Stimulated activated CD8-positive, alpha-beta memory T cell treated with anti-CD3 and anti-CD28 coated beads, Interleukin-2, amount 100 ng/mL, for 48 hours (primary cell): ENCODE results near the gene GPR158.

Experiments
- DNase-seq, 2 donors: peaks; one replicate each; pipeline ENCODE4 v3.0.0-alpha.2; 2020; ENCODE audit warnings: low read depth in 2 of 2

GPR158 gene

DNA sequence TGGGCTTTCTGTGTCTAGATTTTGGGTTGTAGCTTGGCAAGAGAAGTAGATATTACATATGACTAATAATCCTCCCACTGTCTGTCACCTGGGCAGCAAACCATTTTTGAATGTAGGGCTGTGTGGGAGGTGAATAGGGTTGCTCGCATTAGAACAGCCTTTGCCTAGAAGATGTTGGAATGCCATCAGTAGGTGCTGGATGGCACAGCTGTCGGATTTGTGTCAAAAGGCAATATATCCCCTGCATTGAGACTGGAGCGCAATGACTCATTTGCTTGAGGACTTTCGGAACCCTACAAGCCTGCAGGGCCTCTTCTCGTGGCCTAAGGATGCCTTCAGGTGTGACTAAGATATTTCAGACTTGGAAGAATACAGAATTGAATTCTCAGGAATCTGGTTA is 323.8 kb downstream of the GPR158 start:
- DNase-seq: no peak

GRCh38 chr10:25501912-25502311 is 327.1 kb downstream of the GPR158 start:
- no peak for DNase-seq

DNA sequence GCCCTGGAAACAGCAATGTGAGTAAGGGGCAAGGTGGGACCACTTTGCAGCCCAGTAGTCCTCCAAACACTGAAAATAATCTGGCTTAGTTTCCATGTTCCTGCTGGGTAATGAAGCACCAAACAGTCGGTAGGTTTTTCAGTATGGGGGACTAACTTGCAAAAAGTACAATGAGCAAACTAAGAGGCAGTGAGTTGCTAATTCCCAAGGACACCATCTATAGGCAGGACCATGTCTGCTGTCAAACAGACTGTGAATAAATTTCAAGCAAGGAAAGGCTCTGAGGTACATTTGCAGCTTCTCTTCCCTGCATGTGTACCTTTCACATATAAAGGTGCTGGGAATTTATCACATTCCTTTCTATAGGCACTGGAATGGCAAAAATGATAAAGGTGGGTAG is 327.7 kb downstream of the GPR158 start:
- DNase-seq: no peak

DNA sequence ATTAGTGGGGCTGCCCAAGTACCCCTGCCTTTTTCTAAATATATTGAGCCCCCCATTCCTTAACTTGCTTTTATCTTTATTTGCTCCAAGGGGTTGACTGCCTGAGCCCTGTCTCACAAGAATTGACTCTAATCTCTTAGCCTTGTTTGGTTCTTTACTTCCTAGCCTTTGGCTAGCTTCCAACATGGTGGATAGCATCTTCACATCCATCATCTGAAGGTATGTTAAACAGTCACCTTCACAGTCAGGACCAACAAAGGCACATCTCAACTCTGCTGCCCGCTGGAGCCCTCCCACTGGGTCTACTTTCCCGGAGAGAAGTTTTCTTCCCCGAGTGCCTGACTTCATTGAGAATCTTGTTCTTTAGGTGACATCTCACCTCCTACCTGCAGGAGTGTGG is 329.5 kb downstream of the GPR158 start:
- DNase-seq: no peak

GRCh38 chr10:25504838-25505237 is 330.0 kb downstream of the GPR158 start:
- DNase-seq: no peak

GRCh38 chr10:25505466-25505865 is 330.7 kb downstream of the GPR158 start:
- DNase-seq: no peak

GRCh38 chr10:25506821-25507335 is 332.1 kb downstream of the GPR158 start:
- no peak for DNase-seq

DNA sequence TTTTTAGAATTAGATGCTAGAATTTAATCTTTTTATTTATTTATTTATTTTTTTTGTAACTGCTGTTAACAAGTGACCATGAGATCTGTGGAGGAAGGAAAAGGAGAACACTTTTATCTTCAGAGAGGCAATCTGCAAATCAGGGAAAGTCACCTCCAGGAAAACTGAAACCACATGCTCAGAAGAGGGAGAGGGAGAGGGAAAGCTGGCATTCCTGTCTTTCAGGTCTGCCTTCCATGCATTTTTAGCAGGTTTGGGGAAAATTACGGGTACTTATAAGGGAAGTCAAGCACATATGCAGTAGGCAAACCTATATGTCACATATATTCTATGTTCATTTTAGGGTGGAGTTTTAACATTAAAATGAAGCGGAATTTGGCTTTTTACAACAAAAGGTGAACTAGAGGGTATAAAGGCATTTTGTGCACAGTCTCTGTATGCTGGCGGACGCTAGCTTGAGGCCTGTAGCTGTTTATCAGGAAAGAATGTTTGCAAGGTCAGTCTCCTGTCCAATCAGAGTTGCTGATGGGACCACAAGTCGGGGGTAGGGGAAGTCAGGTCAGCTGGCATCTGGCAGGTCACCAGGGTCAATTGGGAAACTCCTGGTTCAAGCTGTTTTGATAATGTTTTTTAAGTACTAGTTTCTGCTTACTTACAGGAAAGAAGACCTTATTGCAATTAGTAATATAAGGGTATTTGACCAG is 333.5 kb downstream of the GPR158 start:
- no peak for DNase-seq

DNA sequence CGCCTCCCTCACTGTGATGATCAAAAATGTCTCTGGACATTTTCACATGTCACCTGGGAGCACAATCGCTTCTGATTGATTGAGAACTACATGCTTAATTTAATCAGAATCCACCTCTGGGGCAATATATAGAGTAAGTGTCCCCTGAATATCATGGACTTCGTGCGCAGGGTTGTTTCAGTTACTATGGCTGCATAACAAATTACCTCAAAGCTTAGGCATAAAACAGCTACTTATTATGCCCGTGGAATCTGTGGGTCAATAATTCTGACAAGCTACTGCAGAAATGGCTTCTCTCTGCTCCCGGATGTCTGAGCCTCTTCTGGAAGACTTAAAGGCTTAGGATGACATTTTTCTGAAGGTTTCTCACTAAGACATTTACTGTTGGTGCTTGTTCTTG is 334.4 kb downstream of the GPR158 start:
- DNase-seq: no peak

DNA sequence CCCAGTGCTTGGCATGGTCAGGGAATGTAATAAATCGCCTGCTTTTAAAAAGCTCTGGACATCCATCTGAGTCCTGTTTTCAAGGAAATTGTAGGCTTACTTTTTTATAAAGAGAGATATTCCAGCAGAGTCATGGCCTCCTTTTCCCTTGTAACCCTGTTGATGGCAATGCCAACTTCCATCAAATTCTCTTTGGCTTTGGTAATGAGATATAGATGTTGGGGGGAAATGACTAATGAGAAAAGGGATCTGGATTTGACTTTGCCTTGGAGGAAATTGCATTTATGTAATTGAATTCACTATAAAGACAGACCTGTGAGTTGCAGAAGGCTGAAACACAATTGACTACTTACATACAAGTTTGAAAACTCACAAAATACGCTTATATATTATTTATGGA is 347.5 kb downstream of the GPR158 start:
- DNase-seq: no peak

GRCh38 chr10:25522946-25523608 is 348.3 kb downstream of the GPR158 start:
- DNase-seq: no peak

GRCh38 chr10:25530306-25530705 is 355.5 kb downstream of the GPR158 start:
- no peak for DNase-seq

- DNase-seq: no peak
Measured at GRCh38 chr10:25531457-25532061, 356.8 kb downstream of the GPR158 start.

GRCh38 chr10:25532213-25532612 is 357.4 kb downstream of the GPR158 start:
- DNase-seq: no peak

- DNase-seq: no peak
Measured at GRCh38 chr10:25536027-25536426, 361.2 kb downstream of the GPR158 start.

GRCh38 chr10:25547382-25547781 is 372.6 kb downstream of the GPR158 start:
- DNase-seq: no peak

- no peak for DNase-seq
Measured at GRCh38 chr10:25552283-25552919, 377.6 kb downstream of the GPR158 start.

- no peak for DNase-seq
Measured at GRCh38 chr10:25555865-25556264, 381.1 kb downstream of the GPR158 start.

GRCh38 chr10:25556457-25556856 is 381.7 kb downstream of the GPR158 start:
- DNase-seq: no peak

- DNase-seq: no peak
Measured at GRCh38 chr10:25557136-25557535, 382.3 kb downstream of the GPR158 start.

DNA sequence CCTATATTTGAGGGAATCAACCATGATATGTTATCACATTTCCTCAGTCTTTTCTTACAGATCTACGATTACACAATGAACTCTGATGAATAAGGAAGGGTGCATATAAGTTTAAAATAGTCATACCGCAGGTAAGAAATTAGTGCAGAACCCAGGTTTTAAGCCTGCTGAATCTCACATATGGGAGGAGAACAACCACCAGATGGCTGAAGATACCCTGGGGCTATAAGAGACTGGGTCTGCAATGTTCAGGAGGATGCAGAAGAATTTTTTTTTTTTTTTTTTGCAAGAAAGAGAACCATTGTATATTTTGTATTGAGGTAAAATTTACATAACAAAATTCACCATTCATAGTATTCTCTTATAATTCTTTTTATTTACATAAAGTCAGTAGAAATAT is 387.0 kb downstream of the GPR158 start:
- no peak for DNase-seq

DNA sequence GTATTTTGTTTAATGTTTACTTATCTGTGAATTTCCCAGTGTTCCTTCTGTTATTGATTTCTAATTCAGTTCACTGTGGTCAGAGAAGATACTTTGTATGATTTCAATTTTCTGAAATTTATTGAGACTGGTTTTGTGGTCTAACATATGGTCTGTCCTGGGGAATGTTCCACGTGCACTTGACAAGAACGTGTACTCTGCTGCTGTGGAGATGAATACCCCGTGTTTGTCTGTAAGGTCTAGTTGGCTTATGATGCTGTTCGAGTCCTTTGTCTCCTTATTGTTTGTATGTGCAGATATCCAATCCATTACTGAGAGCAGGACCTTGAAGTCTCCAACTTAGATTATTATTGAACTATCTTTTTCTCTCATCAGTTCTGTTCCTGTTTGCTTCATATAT is 387.7 kb downstream of the GPR158 start:
- no peak for DNase-seq

DNA sequence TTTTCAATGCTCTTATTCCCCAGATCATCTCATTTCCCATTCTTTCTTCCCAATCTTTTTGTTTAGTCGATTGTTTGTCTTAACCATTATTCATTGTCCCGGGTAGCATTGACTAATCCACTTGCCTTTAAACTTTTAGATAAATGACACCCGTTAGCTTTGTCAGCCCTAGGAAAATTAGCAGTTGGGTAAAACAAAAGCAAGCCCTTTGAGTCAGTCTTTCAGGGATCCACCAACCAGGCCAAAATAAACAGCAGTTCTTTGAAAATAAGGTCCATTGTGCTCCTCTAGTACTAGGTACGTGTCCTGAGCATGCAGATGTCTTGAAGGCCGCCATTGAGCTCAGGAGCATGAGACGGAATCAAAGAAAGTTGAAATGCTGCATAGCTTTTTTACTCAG is 389.6 kb downstream of the GPR158 start:
- DNase-seq: no peak
